ENCODE measurements around the gene FOXG1. TPM values are rescaled to one million over a fixed set of nuclear protein-coding genes. Genes with fewer than 3 reads are reported as not detected.

The FOXG1 gene
- polyA plus RNA-seq, 1 experiment, result not detected

GRCh38 chr14:28780843-28781820 is 14.5 kb downstream of the FOXG1 start:
- H3K36me3 ChIP-seq (ENCODE audit: control insufficient read depth, insufficient read depth, low read length), result no peaks in the 10 kb centered on the region
- CTCF ChIA-PET, result interaction anchor here (1.2 kb wide), 1 partner anchor 25 kb away, joined by 4 read pairs; no protein-coding TSS in a partner anchor
- no peak overlapping the region for H3K4me3 ChIP-seq (ENCODE audit: low read depth, low read length)
- DNase-seq (ENCODE audit: low read depth), result no peak
- H3K27me3 ChIP-seq (ENCODE audit: control insufficient read depth, insufficient read depth, low read length), result peaks cover 27% of the 10 kb centered on the region
- POLR2A ChIA-PET, result no interaction called here
- TF ChIP-seq CTCF (IDR thresholded peaks at IDR 0.05; ENCODE audit: insufficient read depth, low read depth, low read length), result no peak

- CTCF ChIA-PET, result no interaction called here
- Histone ChIP-seq H3K27me3 (ENCODE audit: control insufficient read depth, insufficient read depth, low read length) (peaks cover 25% of the 10 kb centered on the region), H3K4me3 (ENCODE audit: low read depth, low read length) (no peak overlapping the region), H3K36me3 (ENCODE audit: control insufficient read depth, insufficient read depth, low read length) (no peaks in the 10 kb centered on the region)
- no peak for DNase-seq (ENCODE audit: low read depth)
- POLR2A ChIA-PET, result no interaction called here
- no peak for TF ChIP-seq CTCF (IDR thresholded peaks at IDR 0.05; ENCODE audit: insufficient read depth, low read depth, low read length)
Measured at GRCh38 chr14:28782301-28782700, 15.7 kb downstream of the FOXG1 start.

GRCh38 chr14:28783664-28784063 is 17.1 kb downstream of the FOXG1 start:
- Histone ChIP-seq H3K27me3 (ENCODE audit: control insufficient read depth, insufficient read depth, low read length) (peaks cover 17% of the 10 kb centered on the region), H3K4me3 (ENCODE audit: low read depth, low read length) (no peak overlapping the region), H3K36me3 (ENCODE audit: control insufficient read depth, insufficient read depth, low read length) (no peaks in the 10 kb centered on the region)
- POLR2A ChIA-PET, result no interaction called here
- no peak for TF ChIP-seq CTCF (IDR thresholded peaks at IDR 0.05; ENCODE audit: insufficient read depth, low read depth, low read length)
- CTCF ChIA-PET, result interaction anchor here (1.4 kb wide), 1 partner anchor 9 kb away, joined by 4 read pairs; no protein-coding TSS in a partner anchor
- no peak for DNase-seq (ENCODE audit: low read depth)

GRCh38 chr14:28784096-28785048 is 17.8 kb downstream of the FOXG1 start:
- Histone ChIP-seq H3K27me3 (ENCODE audit: control insufficient read depth, insufficient read depth, low read length) (peaks cover 15% of the 10 kb centered on the region), H3K4me3 (ENCODE audit: low read depth, low read length) (no peak overlapping the region), H3K36me3 (ENCODE audit: control insufficient read depth, insufficient read depth, low read length) (no peaks in the 10 kb centered on the region)
- no peak for DNase-seq (ENCODE audit: low read depth)
- ChIA-PET POLR2A (no interaction called here), CTCF (interaction anchor here (0.6 to 1.4 kb wide), 4 partner anchors 10 to 438 kb away, joined by 3 to 4 read pairs (median 3); no protein-coding TSS in a partner anchor)
- no peak for TF ChIP-seq CTCF (IDR thresholded peaks at IDR 0.05; ENCODE audit: insufficient read depth, low read depth, low read length)
